HG02943 (cell line): ENCODE data around the gene CDC5L.

Experiments used
- ATAC-seq: cut with Tn5 transposase; IDR thresholded peaks from one replicate; pipeline ENCODE4 v1.9.1; 2021; ENCODE audit warnings: mild to moderate bottlenecking, low read depth, moderate library complexity; ENCODE audit not compliant: unreplicated experiment

Gene CDC5L

GRCh38 chr6:44494011-44494501 lies 106.5 kb downstream of the CDC5L start:
- no peak for ATAC-seq

GRCh38 chr6:44495036-44495901 lies 107.8 kb downstream of the CDC5L start:
- ATAC-seq, result no peak

- ATAC-seq, result no peak
Observed at GRCh38 chr6:44496665-44497369, 109.3 kb downstream of the CDC5L start.

- no peak for ATAC-seq
Observed at GRCh38 chr6:44497807-44498206, 110.3 kb downstream of the CDC5L start.

- no peak for ATAC-seq
Observed at GRCh38 chr6:44498436-44498835, 110.9 kb downstream of the CDC5L start.

GRCh38 chr6:44499609-44500008 lies 112.1 kb downstream of the CDC5L start:
- ATAC-seq, result no peak
